Measurements from ENCODE around the gene C1QTNF12. TPM values are rescaled to one million over a fixed set of nuclear protein-coding genes. Genes with fewer than 3 reads are reported as not detected.

C1QTNF12 gene
- total RNA-seq, 1 donor from 2014 or later = 1.3 TPM

- H3K27ac Mint-ChIP-seq = no peak overlapping the region
- peaks cover 4% of the 10 kb centered on the region for H3K4me1 Mint-ChIP-seq
Measured at GRCh38 chr1:1286313-1287261, 40.1 kb upstream of the C1QTNF12 start.

GRCh38 chr1:1285611-1286311, 39.2 kb upstream of the C1QTNF12 start:
- Mint-ChIP-seq H3K9me3 (no peaks in the 10 kb centered on the region), H3K27ac (no peak overlapping the region), H3K36me3 (ENCODE audit: low read depth) (no peaks in the 10 kb centered on the region), H3K4me1 (peaks cover 4% of the 10 kb centered on the region), H3K4me3 (no peak overlapping the region), H3K27me3 (no peaks in the 10 kb centered on the region)
- intact Hi-C loops (cut with micrococcal nuclease) = no loop called here
- no peak for DNase-seq

More at GRCh38 chr1:1286313-1287261, 40.1 kb upstream of the C1QTNF12 start:
- no peaks in the 10 kb centered on the region for H3K27me3 Mint-ChIP-seq
- intact Hi-C loops (cut with micrococcal nuclease) = no loop called here
- DNase-seq = no peak
- H3K4me3 Mint-ChIP-seq = no peak overlapping the region
- H3K9me3 Mint-ChIP-seq = no peaks in the 10 kb centered on the region
- H3K36me3 Mint-ChIP-seq (ENCODE audit: low read depth) = no peaks in the 10 kb centered on the region

GRCh38 chr1:1285102-1285571, 38.6 kb upstream of the C1QTNF12 start:
- no peak overlapping the region for H3K4me3 Mint-ChIP-seq
- no peak for DNase-seq
- peaks cover 3% of the 10 kb centered on the region for H3K4me1 Mint-ChIP-seq
- H3K9me3 Mint-ChIP-seq = no peaks in the 10 kb centered on the region
- H3K27me3 Mint-ChIP-seq = no peaks in the 10 kb centered on the region
- intact Hi-C loops (cut with micrococcal nuclease) = no loop called here
- no peaks in the 10 kb centered on the region for H3K36me3 Mint-ChIP-seq (ENCODE audit: low read depth)
- H3K27ac Mint-ChIP-seq = no peak overlapping the region

- Mint-ChIP-seq H3K4me1 (peaks cover 2% of the 10 kb centered on the region), H3K4me3 (no peak overlapping the region), H3K36me3 (ENCODE audit: low read depth) (no peaks in the 10 kb centered on the region), H3K27ac (no peak overlapping the region), H3K27me3 (no peaks in the 10 kb centered on the region), H3K9me3 (no peaks in the 10 kb centered on the region)
- DNase-seq = no peak
- intact Hi-C loops (cut with micrococcal nuclease) = no loop called here
Measured at GRCh38 chr1:1284221-1285101, 37.9 kb upstream of the C1QTNF12 start.

GRCh38 chr1:1283821-1284220, 37.3 kb upstream of the C1QTNF12 start:
- H3K36me3 Mint-ChIP-seq (ENCODE audit: low read depth) = no peaks in the 10 kb centered on the region
- intact Hi-C loops (cut with micrococcal nuclease) = no loop called here

GRCh38 chr1:1282998-1283397, 36.5 kb upstream of the C1QTNF12 start:
- DNase-seq = no peak
- Mint-ChIP-seq H3K27ac (no peak overlapping the region), H3K9me3 (no peaks in the 10 kb centered on the region), H3K27me3 (no peaks in the 10 kb centered on the region), H3K4me3 (no peak overlapping the region), H3K4me1 (peaks cover 2% of the 10 kb centered on the region), H3K36me3 (ENCODE audit: low read depth) (no peaks in the 10 kb centered on the region)
- intact Hi-C loops (cut with micrococcal nuclease) = no loop called here

More at GRCh38 chr1:1283821-1284220, 37.3 kb upstream of the C1QTNF12 start:
- peaks cover 2% of the 10 kb centered on the region for H3K4me1 Mint-ChIP-seq
- no peak for DNase-seq
- no peaks in the 10 kb centered on the region for H3K9me3 Mint-ChIP-seq
- no peak overlapping the region for H3K27ac Mint-ChIP-seq
- H3K4me3 Mint-ChIP-seq = no peak overlapping the region
- no peaks in the 10 kb centered on the region for H3K27me3 Mint-ChIP-seq

- peaks cover 2% of the 10 kb centered on the region for H3K4me1 Mint-ChIP-seq
Measured at GRCh38 chr1:1281533-1282321, 35.2 kb upstream of the C1QTNF12 start.

GRCh38 chr1:1280782-1281481, 34.4 kb upstream of the C1QTNF12 start:
- Mint-ChIP-seq H3K27ac (peak overlapping the region; percentile 29), H3K36me3 (ENCODE audit: low read depth) (no peaks in the 10 kb centered on the region), H3K9me3 (no peaks in the 10 kb centered on the region), H3K27me3 (no peaks in the 10 kb centered on the region), H3K4me3 (no peak overlapping the region), H3K4me1 (peaks cover 2% of the 10 kb centered on the region)
- intact Hi-C loops (cut with micrococcal nuclease) = no loop called here
- no peak for DNase-seq

More at GRCh38 chr1:1281533-1282321, 35.2 kb upstream of the C1QTNF12 start:
- Mint-ChIP-seq H3K9me3 (no peaks in the 10 kb centered on the region), H3K36me3 (ENCODE audit: low read depth) (no peaks in the 10 kb centered on the region), H3K27me3 (no peaks in the 10 kb centered on the region), H3K4me3 (no peak overlapping the region), H3K27ac (no peak overlapping the region)
- intact Hi-C loops (cut with micrococcal nuclease) = no loop called here
- DNase-seq = no peak

GRCh38 chr1:1279028-1279427, 32.5 kb upstream of the C1QTNF12 start:
- H3K27me3 Mint-ChIP-seq = no peaks in the 10 kb centered on the region
- DNase-seq = no peak
- no peak overlapping the region for H3K4me3 Mint-ChIP-seq
- H3K27ac Mint-ChIP-seq = no peak overlapping the region
- H3K36me3 Mint-ChIP-seq (ENCODE audit: low read depth) = no peaks in the 10 kb centered on the region
- no peaks in the 10 kb centered on the region for H3K9me3 Mint-ChIP-seq
- intact Hi-C loops (cut with micrococcal nuclease) = no loop called here
- peaks cover 4% of the 10 kb centered on the region for H3K4me1 Mint-ChIP-seq

- no peak overlapping the region for H3K27ac Mint-ChIP-seq
- peaks cover 4% of the 10 kb centered on the region for H3K4me1 Mint-ChIP-seq
- intact Hi-C loops (cut with micrococcal nuclease) = no loop called here
- H3K27me3 Mint-ChIP-seq = no peaks in the 10 kb centered on the region
- no peaks in the 10 kb centered on the region for H3K36me3 Mint-ChIP-seq (ENCODE audit: low read depth)
- no peak overlapping the region for H3K4me3 Mint-ChIP-seq
- no peaks in the 10 kb centered on the region for H3K9me3 Mint-ChIP-seq
- no peak for DNase-seq
Measured at GRCh38 chr1:1278620-1279019, 32.1 kb upstream of the C1QTNF12 start.

GRCh38 chr1:1275836-1276235, 29.3 kb upstream of the C1QTNF12 start:
- peak overlapping the region; percentile 27 for H3K4me3 Mint-ChIP-seq

GRCh38 chr1:1274931-1275431, 28.5 kb upstream of the C1QTNF12 start:
- peaks cover 13% of the 10 kb centered on the region for H3K36me3 Mint-ChIP-seq (ENCODE audit: low read depth)
- intact Hi-C loops (cut with micrococcal nuclease) = loop anchor here (5.0 kb wide), 1 partner anchor 73 kb away; no protein-coding TSS in a partner anchor
- H3K9me3 Mint-ChIP-seq = no peaks in the 10 kb centered on the region
- H3K27ac Mint-ChIP-seq = peak overlapping the region; percentile 69
- H3K4me3 Mint-ChIP-seq = peak overlapping the region; percentile 76
- DNase-seq = no peak
- no peaks in the 10 kb centered on the region for H3K27me3 Mint-ChIP-seq
- H3K4me1 Mint-ChIP-seq = peaks cover 25% of the 10 kb centered on the region

More at GRCh38 chr1:1275836-1276235, 29.3 kb upstream of the C1QTNF12 start:
- Mint-ChIP-seq H3K4me1 (peaks cover 18% of the 10 kb centered on the region), H3K27ac (no peak overlapping the region), H3K27me3 (no peaks in the 10 kb centered on the region), H3K36me3 (ENCODE audit: low read depth) (peaks cover 6% of the 10 kb centered on the region), H3K9me3 (no peaks in the 10 kb centered on the region)
- intact Hi-C loops (cut with micrococcal nuclease) = no loop called here
- no peak for DNase-seq
